Measurements from ENCODE around the gene GARIN5A.

- TF ChIP-seq CTCF (IDR thresholded peaks at IDR 0.05) (no peak), POLR2A (IDR thresholded peaks at IDR 0.05) (no peak)
Observed at GRCh38 chr19:50501186-50501567, 24.5 kb upstream of the GARIN5A start.

Measured in heart left ventricle (tissue), 13 donors.